Immature natural killer cell (primary cell): ENCODE results near the gene RPL19. TPM values are rescaled to one million over a fixed set of nuclear protein-coding genes. Genes with fewer than 3 reads are reported as not detected.

ENCODE experiments used
- DNase-seq, 3 donors: peaks; one replicate each; pipeline ENCODE4 v3.0.0; 2022; ENCODE audit warnings: mixed read lengths in 1 of 3
- H3K27ac Mint-ChIP-seq, 6 donors: one replicate each; pipeline ENCODE4 v1.8.0; 2020; ENCODE audit warnings: mixed read lengths in 6 of 6, mild to moderate bottlenecking in 5 of 6, inconsistent platforms in 4 of 6, moderate library complexity in 3 of 6
- H3K27me3 Mint-ChIP-seq, 3 donors: one replicate each; pipeline ENCODE4 v1.8.0; 2020 to 2021; ENCODE audit warnings: low read depth in 3 of 3, mild to moderate bottlenecking in 3 of 3, mixed read lengths in 3 of 3, moderate library complexity in 3 of 3, inconsistent platforms in 1 of 3
- H3K36me3 Mint-ChIP-seq, 3 donors: one replicate each; pipeline ENCODE4 v1.8.0; 2020; ENCODE audit warnings: mixed read lengths in 3 of 3, inconsistent platforms in 2 of 3, mild to moderate bottlenecking in 2 of 3
- H3K4me1 Mint-ChIP-seq, 2 donors: one replicate each; pipeline ENCODE4 v1.8.0; 2020; ENCODE audit warnings: inconsistent platforms in 2 of 2, mild to moderate bottlenecking in 2 of 2, mixed read lengths in 2 of 2, moderate library complexity in 1 of 2
- H3K4me3 Mint-ChIP-seq, 5 donors: one replicate each; pipeline ENCODE4 v1.8.0; 2020; ENCODE audit warnings: mild to moderate bottlenecking in 5 of 5, mixed read lengths in 5 of 5, inconsistent platforms in 3 of 5, moderate library complexity in 3 of 5
- H3K9me3 Mint-ChIP-seq, 6 donors: one replicate each; pipeline ENCODE4 v1.8.0; 2020; ENCODE audit warnings: mild to moderate bottlenecking in 6 of 6, mixed read lengths in 6 of 6, inconsistent platforms in 4 of 6, moderate library complexity in 3 of 6
- polyA plus RNA-seq, 3 donors: library from polyadenylated mRNA; unstranded; fragments of 300-500 nt; fragmentation: Illumina TruSeq; gene quantifications; one replicate each; pipeline ENCODE4 v1.2.3, GENCODE V29; 2021

The RPL19 gene
- polyA plus RNA-seq, 3 donors from 2014 or later = 1,129 to 1,798 (median 1,451) TPM

GRCh38 chr17:39210093-39210434, 10.0 kb downstream of the RPL19 start:
- Mint-ChIP-seq H3K27ac (peak overlapping the region in 1 of 6 donors; percentile 60), H3K9me3 (no peaks in the 10 kb centered on the region), H3K36me3 (peaks cover 0 to 1% (median under 1%) of the 10 kb centered on the region in 3 donors), H3K4me3 (peak overlapping the region in 4 of 5 donors; percentile 54 to 64 (median 58)), H3K27me3 (peaks cover 0 to 7% (median 5%) of the 10 kb centered on the region in 3 donors), H3K4me1 (peaks cover 0 to 7% of the 10 kb centered on the region in 2 donors)
- no peak for DNase-seq

DNA sequence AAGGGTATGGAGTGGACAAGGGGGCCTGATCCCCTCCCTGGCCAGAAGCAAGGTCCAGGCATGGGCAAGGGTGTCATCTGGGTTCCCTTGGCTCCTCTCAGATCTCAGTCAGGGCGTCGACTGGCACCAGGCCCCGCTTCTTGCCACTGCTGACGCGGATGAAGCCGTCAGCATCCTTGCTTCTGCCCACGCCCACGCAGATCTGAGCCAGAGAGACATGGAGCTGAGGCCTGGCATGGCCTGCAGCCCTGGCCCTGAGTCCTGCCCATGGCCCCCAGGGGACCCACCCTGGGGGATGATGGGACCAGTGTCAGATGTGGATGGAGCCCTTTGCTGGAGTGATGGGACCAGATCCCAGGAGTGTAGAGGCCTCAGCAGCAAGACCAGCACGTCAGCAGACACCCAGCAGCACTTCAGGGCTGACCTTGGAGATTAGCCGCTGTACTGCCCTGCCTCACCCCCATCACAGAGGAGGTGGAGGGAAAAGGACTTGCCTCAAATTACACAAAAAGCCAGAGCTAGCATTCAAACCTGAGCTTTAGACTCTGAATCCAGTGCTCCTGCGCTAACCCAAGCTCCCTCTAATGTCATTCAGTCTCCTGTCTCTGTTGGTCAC, 12.2 kb downstream of the RPL19 start:
- Mint-ChIP-seq H3K4me1 (peaks cover 0 to 4% of the 10 kb centered on the region in 2 donors), H3K4me3 (no peak overlapping the region), H3K36me3 (no peaks in the 10 kb centered on the region), H3K27ac (no peak overlapping the region), H3K9me3 (no peaks in the 10 kb centered on the region), H3K27me3 (peaks cover 2 to 7% (median 5%) of the 10 kb centered on the region in 3 donors)
- DNase-seq = no peak

DNA sequence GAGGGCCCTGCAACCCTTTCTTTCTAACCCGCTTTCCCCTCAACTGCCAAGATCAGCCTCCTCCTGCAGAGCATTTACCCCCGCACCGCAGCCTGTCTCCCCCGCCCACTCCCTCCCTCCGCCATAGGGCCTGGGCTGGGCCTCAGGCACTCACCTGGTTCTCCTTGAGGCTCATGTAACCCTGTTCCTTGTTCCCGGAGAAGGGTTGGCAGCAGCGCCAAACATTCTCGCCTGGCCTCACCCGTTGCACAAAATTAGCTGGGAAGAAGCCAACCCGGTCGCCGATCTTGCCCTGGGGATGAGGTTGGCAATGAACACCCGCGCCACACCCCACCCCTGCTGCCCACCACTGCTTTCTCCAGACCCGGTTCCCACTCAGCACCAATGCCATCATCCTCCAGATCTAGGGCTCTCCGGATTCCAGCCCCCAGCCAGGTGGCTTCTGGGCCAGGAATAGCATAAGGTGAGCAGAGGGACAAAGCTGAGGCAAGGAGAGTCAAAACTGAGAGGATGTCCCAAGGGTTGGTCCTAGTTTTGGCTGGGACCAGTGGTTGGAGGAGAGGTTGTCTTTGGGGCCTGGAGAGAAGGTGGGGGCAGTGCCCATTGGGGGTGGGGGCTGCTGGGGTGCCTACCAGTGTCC, 12.9 kb downstream of the RPL19 start:
- peaks cover 0 to 4% of the 10 kb centered on the region in 2 donors for H3K4me1 Mint-ChIP-seq
- no peak overlapping the region for H3K27ac Mint-ChIP-seq
- H3K4me3 Mint-ChIP-seq = no peak overlapping the region
- DNase-seq = no peak
- peaks cover 2 to 7% (median 5%) of the 10 kb centered on the region in 3 donors for H3K27me3 Mint-ChIP-seq
- H3K36me3 Mint-ChIP-seq = no peaks in the 10 kb centered on the region
- H3K9me3 Mint-ChIP-seq = no peaks in the 10 kb centered on the region

- DNase-seq = no peak
- no peak overlapping the region for H3K27ac Mint-ChIP-seq
- peaks cover 0 to 4% of the 10 kb centered on the region in 2 donors for H3K4me1 Mint-ChIP-seq
- no peaks in the 10 kb centered on the region for H3K9me3 Mint-ChIP-seq
- no peak overlapping the region for H3K4me3 Mint-ChIP-seq
- no peaks in the 10 kb centered on the region for H3K36me3 Mint-ChIP-seq
- peaks cover 2 to 6% (median 6%) of the 10 kb centered on the region in 3 donors for H3K27me3 Mint-ChIP-seq
Measured at GRCh38 chr17:39213852-39214251, 13.8 kb downstream of the RPL19 start.

DNA sequence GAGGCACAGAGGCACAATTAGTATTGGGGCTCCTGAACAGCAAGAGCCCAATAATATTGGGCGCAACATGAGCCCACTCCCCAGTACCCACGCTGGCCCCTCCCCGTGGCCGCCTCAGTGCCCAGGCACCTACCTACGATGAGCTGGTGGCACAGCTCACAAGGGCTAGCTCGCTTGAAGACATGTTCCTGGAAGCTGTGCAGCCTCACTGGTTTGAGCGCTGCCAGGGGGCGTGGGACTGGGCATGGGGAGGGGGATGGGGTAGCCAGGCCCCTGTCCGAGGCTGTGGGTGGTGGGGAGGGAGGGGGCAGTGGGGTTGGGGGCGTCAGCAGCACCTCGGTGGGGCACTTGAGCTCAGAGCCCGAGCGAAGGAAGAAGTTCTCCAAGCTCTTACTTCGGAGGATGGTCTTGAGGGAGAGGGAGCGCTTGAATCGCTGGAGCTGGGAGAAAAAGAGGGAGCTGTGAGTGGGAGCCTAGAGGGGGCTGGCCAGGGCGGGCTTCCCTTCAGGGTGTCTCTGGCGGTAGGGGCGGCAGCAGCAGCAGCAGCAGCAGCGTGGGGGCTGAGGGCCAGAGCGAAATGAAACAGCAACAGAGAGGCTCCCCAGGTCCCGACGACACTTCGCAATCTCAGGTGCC, 17.8 kb downstream of the RPL19 start:
- Mint-ChIP-seq H3K36me3 (no peaks in the 10 kb centered on the region), H3K4me3 (no peak overlapping the region), H3K9me3 (no peaks in the 10 kb centered on the region), H3K27ac (no peak overlapping the region), H3K27me3 (peaks cover 5 to 6% (median 5%) of the 10 kb centered on the region in 3 donors), H3K4me1 (no peaks in the 10 kb centered on the region)
- no peak for DNase-seq

- Mint-ChIP-seq H3K27ac (peak overlapping the region in 1 of 6 donors; percentile 25), H3K4me3 (no peak overlapping the region), H3K4me1 (peaks cover 0 to 3% of the 10 kb centered on the region in 2 donors), H3K36me3 (no peaks in the 10 kb centered on the region), H3K27me3 (peaks cover 7 to 10% (median 10%) of the 10 kb centered on the region in 3 donors), H3K9me3 (no peaks in the 10 kb centered on the region)
- no peak for DNase-seq
Measured at GRCh38 chr17:39218906-39219305, 18.8 kb downstream of the RPL19 start.

- Mint-ChIP-seq H3K36me3 (no peaks in the 10 kb centered on the region), H3K27me3 (peaks cover 9 to 12% (median 10%) of the 10 kb centered on the region in 3 donors), H3K4me1 (peaks cover 0 to 8% of the 10 kb centered on the region in 2 donors), H3K4me3 (no peak overlapping the region), H3K9me3 (no peaks in the 10 kb centered on the region), H3K27ac (no peak overlapping the region)
- no peak for DNase-seq
Measured at GRCh38 chr17:39219647-39220154, 19.6 kb downstream of the RPL19 start.

GRCh38 chr17:39221572-39221971, 21.5 kb downstream of the RPL19 start:
- DNase-seq = no peak
- Mint-ChIP-seq H3K27ac (no peak overlapping the region), H3K36me3 (no peaks in the 10 kb centered on the region), H3K4me1 (peaks cover 6 to 13% of the 10 kb centered on the region in 2 donors), H3K27me3 (peaks cover 13 to 16% (median 15%) of the 10 kb centered on the region in 3 donors), H3K4me3 (no peak overlapping the region), H3K9me3 (no peaks in the 10 kb centered on the region)

- no peaks in the 10 kb centered on the region for H3K36me3 Mint-ChIP-seq
- H3K27ac Mint-ChIP-seq = no peak overlapping the region
- no peaks in the 10 kb centered on the region for H3K9me3 Mint-ChIP-seq
- peaks cover 13 to 20% (median 15%) of the 10 kb centered on the region in 3 donors for H3K27me3 Mint-ChIP-seq
- H3K4me1 Mint-ChIP-seq = peaks cover 6 to 13% of the 10 kb centered on the region in 2 donors
- DNase-seq = no peak
- H3K4me3 Mint-ChIP-seq = no peak overlapping the region
Measured at GRCh38 chr17:39222151-39222550, 22.1 kb downstream of the RPL19 start.

- H3K4me3 Mint-ChIP-seq = peak overlapping the region in 4 of 5 donors; percentile 24 to 60 (median 49)
- H3K9me3 Mint-ChIP-seq = no peaks in the 10 kb centered on the region
- no peak for DNase-seq
- H3K36me3 Mint-ChIP-seq = no peaks in the 10 kb centered on the region
- H3K4me1 Mint-ChIP-seq = peaks cover 6 to 13% of the 10 kb centered on the region in 2 donors
- peaks cover 15 to 22% (median 17%) of the 10 kb centered on the region in 3 donors for H3K27me3 Mint-ChIP-seq
- H3K27ac Mint-ChIP-seq = no peak overlapping the region
Measured at GRCh38 chr17:39222866-39223834, 23.1 kb downstream of the RPL19 start.

- Mint-ChIP-seq H3K36me3 (no peaks in the 10 kb centered on the region), H3K9me3 (no peaks in the 10 kb centered on the region), H3K27ac (no peak overlapping the region), H3K27me3 (peaks cover 14 to 21% (median 14%) of the 10 kb centered on the region in 3 donors), H3K4me1 (peaks cover 6 to 13% of the 10 kb centered on the region in 2 donors), H3K4me3 (peak overlapping the region; percentile 24 to 60 (median 54))
- DNase-seq = no peak
Measured at GRCh38 chr17:39223907-39224777, 24.1 kb downstream of the RPL19 start.

DNA sequence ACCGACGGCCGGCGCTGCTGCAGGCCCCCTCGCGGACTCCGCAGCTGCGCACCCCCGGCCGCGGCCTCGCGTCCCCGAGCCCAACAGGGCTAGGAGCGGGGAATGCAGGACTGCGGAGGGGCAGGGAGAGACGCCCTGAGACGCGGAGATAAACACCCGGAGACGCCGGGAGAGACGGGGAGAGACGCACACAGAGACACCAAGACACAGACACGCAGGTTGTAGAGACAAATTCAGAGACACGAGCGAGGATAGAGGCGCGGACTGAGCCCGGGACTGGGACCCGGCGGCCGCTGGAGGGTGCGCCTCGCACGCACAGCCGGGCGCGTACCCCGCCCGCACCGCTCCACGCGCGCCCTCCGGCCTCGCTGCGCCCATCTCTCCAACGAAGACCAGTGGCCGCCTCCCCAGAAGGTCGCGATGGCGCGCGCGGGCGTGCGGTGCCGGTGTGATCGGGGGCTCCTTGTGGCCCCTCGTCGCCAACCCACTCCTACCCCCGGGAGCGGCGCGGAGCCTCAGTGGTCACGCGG, 24.8 kb downstream of the RPL19 start:
- DNase-seq = no peak
- Mint-ChIP-seq H3K9me3 (no peaks in the 10 kb centered on the region), H3K4me3 (peak overlapping the region; percentile 62 to 79 (median 65)), H3K4me1 (peaks cover 6 to 13% of the 10 kb centered on the region in 2 donors), H3K27ac (peak overlapping the region in 1 of 6 donors; percentile 73), H3K27me3 (peaks cover 13 to 21% (median 17%) of the 10 kb centered on the region in 3 donors), H3K36me3 (no peaks in the 10 kb centered on the region)
